HG03354 (cell line): Measurements from ENCODE around the gene VPS54.
A peak's percentile ranks its signal among the peaks of the same experiment; 100 is the strongest.

Experiments
- ATAC-seq: cut with Tn5 transposase; IDR thresholded peaks from one replicate; pipeline ENCODE4 v1.9.1; 2021; ENCODE audit warnings: mild to moderate bottlenecking; ENCODE audit not compliant: unreplicated experiment, poor library complexity, severe bottlenecking

The VPS54 gene

GRCh38 chr2:63875559-63876245 lies 143.5 kb downstream of the VPS54 start:
- no peak for ATAC-seq

GRCh38 chr2:63875131-63875527 lies 144.1 kb downstream of the VPS54 start:
- ATAC-seq, result no peak

GRCh38 chr2:63874204-63875130 lies 144.8 kb downstream of the VPS54 start:
- ATAC-seq, result no peak

- ATAC-seq, result no peak
These were observed 146.5 kb downstream of the VPS54 start for GRCh38 chr2:63872571-63873328.

- no peak for ATAC-seq
These were observed 147.4 kb downstream of the VPS54 start for GRCh38 chr2:63871864-63872263.

- no peak for ATAC-seq
These were observed 148.5 kb downstream of the VPS54 start for GRCh38 chr2:63870679-63871078.

- ATAC-seq, result no peak
These were observed 153.1 kb downstream of the VPS54 start for GRCh38 chr2:63866009-63866709.

GRCh38 chr2:63865159-63865799 lies 153.9 kb downstream of the VPS54 start:
- ATAC-seq, result no peak

GRCh38 chr2:63863707-63864106 lies 155.5 kb downstream of the VPS54 start:
- no peak for ATAC-seq

GRCh38 chr2:63862806-63863205 lies 156.4 kb downstream of the VPS54 start:
- no peak for ATAC-seq

- ATAC-seq, result peak; percentile 82
These were observed 157.9 kb downstream of the VPS54 start for GRCh38 chr2:63861220-63861822.

GRCh38 chr2:63858291-63858690 lies 160.9 kb downstream of the VPS54 start:
- ATAC-seq, result no peak

GRCh38 chr2:63856303-63856603 lies 163.0 kb downstream of the VPS54 start:
- no peak for ATAC-seq

- ATAC-seq, result no peak
These were observed 163.6 kb downstream of the VPS54 start for GRCh38 chr2:63855418-63856302.

- no peak for ATAC-seq
These were observed 165.5 kb downstream of the VPS54 start for GRCh38 chr2:63853527-63854310.

GRCh38 chr2:63851691-63852311 lies 167.4 kb downstream of the VPS54 start:
- ATAC-seq, result no peak

- no peak for ATAC-seq
These were observed 168.6 kb downstream of the VPS54 start for GRCh38 chr2:63850649-63851048.
